Uterus (tissue), 4 donors: Measurements from ENCODE around the gene IPPK. TPM values are rescaled to one million over a fixed set of nuclear protein-coding genes. Genes with fewer than 3 reads are reported as not detected.

ENCODE experiments used
- DNase-seq, 2 donors: peaks; one replicate each; pipeline ENCODE4 v3.0.0-alpha.2; 2019 to 2020
- H3K27ac ChIP-seq, 2 donors: fragments of 200-600 bp; sonication (generic); 1 replicate in 1 of 2; 2 replicates in 1 of 2; pipeline ENCODE4 v1.5.1; 2016 to 2018
- H3K27me3 ChIP-seq, 2 donors: fragments of 200-600 bp; sonication (generic); one replicate each; pipeline ENCODE4 v1.5.1; 2018 to 2019; ENCODE audit warnings: control low read depth in 1 of 2
- H3K36me3 ChIP-seq, 2 donors: fragments of 200-600 bp; sonication (generic); one replicate each; pipeline ENCODE4 v1.5.1; 2019; ENCODE audit warnings: control low read depth in 1 of 2
- H3K4me1 ChIP-seq, 2 donors: fragments of 200-600 bp; sonication (generic); one replicate each; pipeline ENCODE4 v1.5.1; 2018 to 2019; ENCODE audit warnings: control low read depth in 1 of 2
- H3K4me3 ChIP-seq, 2 donors: fragments of 200-600 bp; sonication (generic); 1 replicate in 1 of 2; 2 replicates in 1 of 2; pipeline ENCODE4 v1.5.1; 2018 to 2019; ENCODE audit warnings: mild to moderate bottlenecking in 1 of 2
- H3K9me3 ChIP-seq, 2 donors: fragments of 200-600 bp; sonication (generic); one replicate each; pipeline ENCODE4 v1.5.1; 2019; ENCODE audit warnings: control low read depth in 1 of 2
- POLR2A ChIP-seq, 2 donors: fragments of 450-650 bp; IDR thresholded peaks; one replicate each; pipeline ENCODE4 v1.6.1; 2016; ENCODE audit warnings: antibody characterized with exemption in 2 of 2, mild to moderate bottlenecking in 1 of 2, moderate library complexity in 1 of 2
- intact Hi-C: fragments of 100-400 bp; cut with DNase I; formaldehyde crosslinking; loops from one replicate; pipeline ENCODE4 v1.15.1; 2023; ENCODE audit warnings: low total_unique reads
- total RNA-seq, 4 donors: library from RNA; depleted of rRNA in 3 of 4; stranded (reverse); fragments of >200 nt in 3 of 4; gene quantifications; one replicate each; pipeline versions ENCODE4 v1.1.0 to v1.2.4, GENCODE V29; 2014 to 2023
- TF ChIP-seq, protein P1 (sequence below), 4 experiments: fragments of 200-600 bp in 2 of 4; fragments of 450-650 bp in 2 of 4; sonication (generic) in 2 of 4; IDR thresholded peaks; one replicate each; pipeline ENCODE4 v1.5.1; 2016 to 2019; ENCODE audit warnings: antibody characterized with exemption in 4 of 4, mild to moderate bottlenecking in 2 of 4, moderate library complexity in 1 of 4
- donor health status: DM: yes; HTN: yes; CAD: no.

IPPK gene
- total RNA-seq, 4 donors from 2014 or later: 5.9 to 13.1 (median 8.5) TPM

DNA sequence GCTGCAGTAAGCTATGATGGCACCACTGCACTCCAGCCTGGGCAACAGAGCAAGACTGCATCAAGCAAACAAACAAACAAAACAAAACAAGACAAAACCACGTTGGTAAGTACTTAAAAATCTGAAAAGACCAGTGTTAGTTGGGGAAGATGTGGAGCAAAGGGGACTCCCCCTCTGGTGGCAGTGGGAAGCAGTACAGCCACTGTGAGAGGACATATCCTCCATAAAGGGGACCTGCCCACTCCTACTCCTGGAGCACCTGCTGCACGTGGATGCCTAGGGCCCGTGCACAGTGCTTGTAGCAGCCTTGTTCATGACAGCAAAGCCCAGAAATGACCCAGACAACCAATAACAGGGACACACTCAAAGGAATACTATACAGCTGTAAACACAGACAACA is 17.0 kb upstream of the IPPK start:
- no peaks in the 10 kb centered on the region for H3K36me3 ChIP-seq
- no peak for DNase-seq
- H3K4me3 ChIP-seq: no peak overlapping the region
- H3K9me3 ChIP-seq: peaks cover 0 to 6% of the 10 kb centered on the region in 2 donors
- H3K27ac ChIP-seq: no peak overlapping the region
- no peaks in the 10 kb centered on the region for H3K27me3 ChIP-seq
- no peaks in the 10 kb centered on the region for H3K4me1 ChIP-seq
- TF ChIP-seq, protein P1, sequence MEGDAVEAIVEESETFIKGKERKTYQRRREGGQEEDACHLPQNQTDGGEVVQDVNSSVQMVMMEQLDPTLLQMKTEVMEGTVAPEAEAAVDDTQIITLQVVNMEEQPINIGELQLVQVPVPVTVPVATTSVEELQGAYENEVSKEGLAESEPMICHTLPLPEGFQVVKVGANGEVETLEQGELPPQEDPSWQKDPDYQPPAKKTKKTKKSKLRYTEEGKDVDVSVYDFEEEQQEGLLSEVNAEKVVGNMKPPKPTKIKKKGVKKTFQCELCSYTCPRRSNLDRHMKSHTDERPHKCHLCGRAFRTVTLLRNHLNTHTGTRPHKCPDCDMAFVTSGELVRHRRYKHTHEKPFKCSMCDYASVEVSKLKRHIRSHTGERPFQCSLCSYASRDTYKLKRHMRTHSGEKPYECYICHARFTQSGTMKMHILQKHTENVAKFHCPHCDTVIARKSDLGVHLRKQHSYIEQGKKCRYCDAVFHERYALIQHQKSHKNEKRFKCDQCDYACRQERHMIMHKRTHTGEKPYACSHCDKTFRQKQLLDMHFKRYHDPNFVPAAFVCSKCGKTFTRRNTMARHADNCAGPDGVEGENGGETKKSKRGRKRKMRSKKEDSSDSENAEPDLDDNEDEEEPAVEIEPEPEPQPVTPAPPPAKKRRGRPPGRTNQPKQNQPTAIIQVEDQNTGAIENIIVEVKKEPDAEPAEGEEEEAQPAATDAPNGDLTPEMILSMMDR (IDR thresholded peaks at IDR 0.05): no peak
- TF ChIP-seq POLR2A (IDR thresholded peaks at IDR 0.05): no peak
- intact Hi-C loops: no loop called here

DNA sequence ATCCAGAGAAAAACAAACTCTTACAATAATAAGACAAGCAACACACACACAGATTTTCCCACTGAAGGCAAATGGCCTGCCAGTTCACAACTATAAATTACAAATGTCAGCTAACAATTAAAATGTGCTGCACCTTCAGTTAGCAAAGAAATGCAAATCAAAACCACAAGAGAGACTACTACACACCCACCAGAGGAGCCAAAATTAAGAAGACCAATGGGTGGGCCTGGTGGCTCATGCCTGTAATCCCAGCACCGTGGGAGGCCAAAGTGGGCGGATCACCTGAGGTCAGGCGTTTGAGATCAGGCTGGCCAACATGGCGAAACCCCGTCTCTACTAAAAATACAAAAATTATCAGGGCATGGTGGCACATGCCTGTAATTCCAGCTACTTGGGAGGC is 15.1 kb upstream of the IPPK start:
- no peaks in the 10 kb centered on the region for H3K9me3 ChIP-seq
- no peak overlapping the region for H3K27ac ChIP-seq
- no peak for DNase-seq
- no peaks in the 10 kb centered on the region for H3K4me1 ChIP-seq
- intact Hi-C loops: no loop called here
- H3K4me3 ChIP-seq: no peak overlapping the region
- H3K36me3 ChIP-seq: no peaks in the 10 kb centered on the region
- TF ChIP-seq POLR2A (IDR thresholded peaks at IDR 0.05): no peak
- TF ChIP-seq, protein P1 (IDR thresholded peaks at IDR 0.05): no peak
- H3K27me3 ChIP-seq: no peaks in the 10 kb centered on the region

DNA sequence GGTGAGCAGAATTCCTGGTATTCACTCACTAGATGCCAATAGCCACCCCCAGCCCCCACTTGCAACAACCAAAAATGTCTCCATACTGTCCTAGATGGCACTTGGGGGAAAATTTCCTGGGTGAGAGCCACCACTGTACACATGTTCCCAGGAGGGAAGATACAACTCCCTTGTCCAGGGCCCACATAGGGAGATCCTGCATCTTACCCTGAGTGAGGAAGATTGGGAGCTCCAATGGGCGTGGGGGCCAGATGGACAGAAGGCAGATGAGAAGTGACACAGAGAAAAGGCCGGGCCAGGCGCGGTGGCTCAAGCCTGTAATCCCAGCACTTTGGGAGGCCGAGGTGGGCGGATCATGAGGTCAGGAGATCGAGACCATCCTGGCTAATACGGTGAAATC is 12.3 kb upstream of the IPPK start:
- intact Hi-C loops: no loop called here
- H3K27ac ChIP-seq: no peak overlapping the region
- no peaks in the 10 kb centered on the region for H3K27me3 ChIP-seq
- DNase-seq: no peak
- no peak overlapping the region for H3K4me3 ChIP-seq
- TF ChIP-seq, protein P1 (IDR thresholded peaks at IDR 0.05): no peak
- TF ChIP-seq POLR2A (IDR thresholded peaks at IDR 0.05): no peak
- no peaks in the 10 kb centered on the region for H3K4me1 ChIP-seq
- no peaks in the 10 kb centered on the region for H3K9me3 ChIP-seq
- no peaks in the 10 kb centered on the region for H3K36me3 ChIP-seq

DNA sequence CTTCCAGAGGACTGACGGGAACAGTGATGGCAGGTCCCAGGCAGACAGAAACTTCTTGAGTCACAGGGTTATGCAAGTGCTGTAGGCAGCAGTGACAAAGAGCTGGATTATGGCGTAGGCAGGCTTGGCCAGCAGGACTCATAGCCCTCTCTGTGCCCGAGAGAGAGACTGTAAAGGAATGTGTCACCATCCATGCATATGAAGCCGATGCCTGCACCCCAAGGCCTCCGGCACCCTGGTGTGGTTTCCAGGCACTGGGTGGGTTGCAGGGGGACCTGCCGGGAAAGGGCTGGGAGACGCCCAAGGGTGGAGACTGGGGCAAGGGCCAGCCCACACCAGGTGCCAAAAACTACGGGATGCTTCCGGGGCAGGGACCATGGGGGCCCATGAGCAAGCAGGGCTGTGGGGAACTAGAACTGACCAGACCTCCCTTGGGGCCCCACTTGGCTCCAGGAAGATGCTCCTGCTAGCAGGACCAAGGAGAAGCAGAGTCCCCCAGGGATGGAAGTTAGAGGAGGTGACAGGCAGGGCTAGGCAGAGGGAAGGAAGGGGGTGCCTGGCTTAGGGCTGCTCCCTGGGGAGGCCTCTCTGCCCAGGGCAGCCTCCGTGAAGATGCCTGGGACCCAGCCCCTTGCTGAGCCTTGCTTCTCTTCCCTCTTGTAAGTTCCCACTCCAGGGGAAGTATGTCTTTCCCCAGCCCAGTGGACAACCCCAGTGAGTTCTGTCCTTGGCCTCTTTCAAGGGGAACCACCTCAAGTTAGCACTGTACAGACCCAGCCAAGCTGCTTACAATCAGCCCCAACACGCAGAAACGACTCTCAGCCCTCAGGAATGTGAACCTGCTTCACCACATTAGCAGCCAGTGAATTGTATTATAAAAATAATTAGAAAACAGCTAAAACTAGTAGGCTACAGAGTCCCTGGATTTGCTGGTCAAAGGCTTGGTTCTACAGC is 10.5 kb upstream of the IPPK start:
- intact Hi-C loops: no loop called here
- no peak for TF ChIP-seq POLR2A (IDR thresholded peaks at IDR 0.05)
- TF ChIP-seq, protein P1 (IDR thresholded peaks at IDR 0.05): no peak
- no peaks in the 10 kb centered on the region for H3K27me3 ChIP-seq
- no peaks in the 10 kb centered on the region for H3K9me3 ChIP-seq
- H3K27ac ChIP-seq: no peak overlapping the region
- no peak overlapping the region for H3K4me3 ChIP-seq
- no peaks in the 10 kb centered on the region for H3K36me3 ChIP-seq
- DNase-seq: no peak
- no peaks in the 10 kb centered on the region for H3K4me1 ChIP-seq

GRCh38 chr9:92679413-92680165 is 9.7 kb upstream of the IPPK start:
- TF ChIP-seq POLR2A (IDR thresholded peaks at IDR 0.05): no peak
- TF ChIP-seq, protein P1 (IDR thresholded peaks at IDR 0.05): no peak
- H3K4me3 ChIP-seq: no peak overlapping the region

More at GRCh38 chr9:92679413-92680165, 9.7 kb upstream of the IPPK start:
- Histone ChIP-seq H3K27ac (no peak overlapping the region), H3K27me3 (no peaks in the 10 kb centered on the region), H3K4me1 (no peaks in the 10 kb centered on the region), H3K9me3 (no peaks in the 10 kb centered on the region), H3K36me3 (no peaks in the 10 kb centered on the region)
- intact Hi-C loops: no loop called here
- no peak for DNase-seq
